Measurements from ENCODE around the gene TRMT10B. TPM values are rescaled to one million over a fixed set of nuclear protein-coding genes. Genes with fewer than 3 reads are reported as not detected.

TRMT10B gene
- total and polyA plus RNA-seq, 3 experiments from 2014 or later = 10.0 to 16.2 (median 12.0) TPM

GRCh38 chr9:37827483-37828165 is 74.0 kb downstream of the TRMT10B start:
- peaks cover 16 to 54% (median 17%) of the 10 kb centered on the region in 3 donors for H3K36me3 Mint-ChIP-seq
- Histone ChIP-seq H3K4me1 (ENCODE audit: insufficient read depth, low read length) (no peaks in the 10 kb centered on the region), H3K27ac (ENCODE audit: low read depth, low read length) (no peak overlapping the region), H3K4me3 (ENCODE audit: low read length) (no peak overlapping the region), H3K36me3 (ENCODE audit: insufficient read depth, low read length) (peaks cover 11% of the 10 kb centered on the region), H3K9me3 (ENCODE audit: low read length) (no peaks in the 10 kb centered on the region), H3K27me3 (ENCODE audit: insufficient read depth, low read length, poor library complexity, severe bottlenecking) (no peaks in the 10 kb centered on the region)
- no peak for DNase-seq
- no peaks in the 10 kb centered on the region for H3K27me3 Mint-ChIP-seq
- POLR2A ChIA-PET = no interaction called here
- no peak overlapping the region for H3K4me3 Mint-ChIP-seq
- CTCF ChIA-PET = no interaction called here
- no peaks in the 10 kb centered on the region for H3K9me3 Mint-ChIP-seq
- H3K4me1 Mint-ChIP-seq = peaks cover 0 to 8% (median 4%) of the 10 kb centered on the region in 3 donors
- peak overlapping the region in 1 of 8 donors; percentile 77 for H3K27ac Mint-ChIP-seq

Other genes with a start within 250 kb of the TRMT10B start
- gene FBXO10, start 177.4 kb upstream of the TRMT10B start, total RNA-seq = 1 to 10 TPM; 2.3 to 2.8 TPM
- 0.82 TPM for gene FBXO10, start 177.4 kb upstream of the TRMT10B start, polyA plus RNA-seq
- 100 to 1,000 TPM; 222 to 227 TPM for gene TOMM5, start 161.2 kb upstream of the TRMT10B start, total RNA-seq
- gene TOMM5, start 161.2 kb upstream of the TRMT10B start, polyA plus RNA-seq = 200 TPM
- not detected for gene FRMPD1, start 102.9 kb upstream of the TRMT10B start, total RNA-seq
- not detected for gene FRMPD1, start 102.9 kb upstream of the TRMT10B start, polyA plus RNA-seq
- gene EXOSC3, start 31.3 kb downstream of the TRMT10B start, total RNA-seq = 100 to 1,000 TPM; 107 to 112 TPM
- gene EXOSC3, start 31.3 kb downstream of the TRMT10B start, polyA plus RNA-seq = 23.8 TPM
- 10 to 100 TPM; 14.9 to 15.1 TPM for gene DCAF10, start 47.0 kb downstream of the TRMT10B start, total RNA-seq
- gene DCAF10, start 47.0 kb downstream of the TRMT10B start, polyA plus RNA-seq = 27.2 TPM
- gene SLC25A51, start 150.3 kb downstream of the TRMT10B start, total RNA-seq = 10 to 100 TPM; 38.5 to 39.8 TPM
- gene SLC25A51, start 150.3 kb downstream of the TRMT10B start, polyA plus RNA-seq = 12.9 TPM

Measured in CD8-positive, alpha-beta memory T cell (primary cell).